Astrocyte of the spinal cord (primary cell): ENCODE results near the gene ANTXR1.
A peak's percentile ranks its signal among the peaks of the same experiment; 100 is the strongest.
"Not testable (repeated sequence)": the region's sequence is repeated elsewhere in the genome, so short reads cannot be mapped to it uniquely, and the experiment has no call there.

Experiments used
- DNase-seq: peaks from one replicate; pipeline ENCODE4 v3.0.0; 2011; ENCODE audit warnings: low read depth, low spot score
- H3K4me3 ChIP-seq: 2 replicates; pipeline ENCODE4 v1.5.1; 2011; ENCODE audit warnings: low read depth, mild to moderate bottlenecking, low read length, moderate library complexity
- in situ Hi-C: cut with HindIII; loops from 2 replicates; pipeline ENCODE4 v1.10.0; 2017; ENCODE audit warnings: low sequenced_read_pairs
- TF ChIP-seq, protein P1 (sequence below): IDR thresholded peaks from 2 replicates; pipeline ENCODE4 v1.5.1; 2012; ENCODE audit warnings: low read depth, mild to moderate bottlenecking, low read length, inconsistent platforms

Gene ANTXR1

GRCh38 chr2:69225933-69226332, 213.0 kb downstream of the ANTXR1 start:
- in situ Hi-C loops, result no loop called here
- TF ChIP-seq, protein P1, sequence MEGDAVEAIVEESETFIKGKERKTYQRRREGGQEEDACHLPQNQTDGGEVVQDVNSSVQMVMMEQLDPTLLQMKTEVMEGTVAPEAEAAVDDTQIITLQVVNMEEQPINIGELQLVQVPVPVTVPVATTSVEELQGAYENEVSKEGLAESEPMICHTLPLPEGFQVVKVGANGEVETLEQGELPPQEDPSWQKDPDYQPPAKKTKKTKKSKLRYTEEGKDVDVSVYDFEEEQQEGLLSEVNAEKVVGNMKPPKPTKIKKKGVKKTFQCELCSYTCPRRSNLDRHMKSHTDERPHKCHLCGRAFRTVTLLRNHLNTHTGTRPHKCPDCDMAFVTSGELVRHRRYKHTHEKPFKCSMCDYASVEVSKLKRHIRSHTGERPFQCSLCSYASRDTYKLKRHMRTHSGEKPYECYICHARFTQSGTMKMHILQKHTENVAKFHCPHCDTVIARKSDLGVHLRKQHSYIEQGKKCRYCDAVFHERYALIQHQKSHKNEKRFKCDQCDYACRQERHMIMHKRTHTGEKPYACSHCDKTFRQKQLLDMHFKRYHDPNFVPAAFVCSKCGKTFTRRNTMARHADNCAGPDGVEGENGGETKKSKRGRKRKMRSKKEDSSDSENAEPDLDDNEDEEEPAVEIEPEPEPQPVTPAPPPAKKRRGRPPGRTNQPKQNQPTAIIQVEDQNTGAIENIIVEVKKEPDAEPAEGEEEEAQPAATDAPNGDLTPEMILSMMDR, result no peak
- DNase-seq, result peak; percentile 80
- H3K4me3 ChIP-seq, result no peak overlapping the region

GRCh38 chr2:69226903-69227302, 213.9 kb downstream of the ANTXR1 start:
- no peak for DNase-seq
- no peak overlapping the region for H3K4me3 ChIP-seq
- TF ChIP-seq, protein P1, result no peak
- in situ Hi-C loops, result no loop called here

DNA sequence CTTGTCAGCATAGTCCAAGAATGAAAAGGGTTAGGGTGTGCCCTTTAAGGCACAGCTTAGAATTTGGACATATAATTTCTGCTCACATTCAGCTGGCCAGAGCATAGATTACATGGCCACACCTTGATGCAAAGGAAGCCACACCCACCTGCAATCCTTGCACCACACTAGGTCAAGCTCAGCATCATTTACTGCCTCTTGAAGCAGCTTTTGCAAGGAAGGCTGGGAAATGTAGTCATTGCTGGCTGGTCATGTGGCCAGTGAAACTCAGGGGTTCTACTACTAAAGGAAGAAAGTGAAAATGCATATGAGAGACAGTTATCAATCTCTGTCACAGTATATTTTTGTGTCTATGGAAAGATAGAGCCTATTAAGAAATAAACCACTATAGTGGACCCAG, 214.7 kb downstream of the ANTXR1 start:
- TF ChIP-seq, protein P1, result no peak
- in situ Hi-C loops, result no loop called here
- H3K4me3 ChIP-seq, result no peak overlapping the region
- DNase-seq, result no peak

DNA sequence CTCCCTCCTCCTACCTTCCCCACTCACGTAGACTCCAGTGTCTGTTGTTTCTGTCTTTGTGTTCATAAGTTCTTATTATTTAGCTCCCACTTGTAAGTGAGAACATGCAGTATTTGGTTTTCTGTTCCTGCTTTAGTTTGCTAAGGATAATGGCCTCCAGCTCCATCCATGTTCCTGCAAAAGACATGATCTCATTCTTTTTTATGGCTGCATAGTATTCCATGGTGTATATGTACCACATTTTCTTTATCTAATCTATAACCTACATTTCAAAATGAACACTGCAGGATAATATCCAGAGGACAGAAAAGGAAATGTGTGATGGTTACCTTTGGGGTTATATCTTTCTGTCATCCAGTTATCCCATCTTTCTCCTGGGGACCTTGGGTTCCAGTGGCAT, 218.0 kb downstream of the ANTXR1 start:
- in situ Hi-C loops, DNase-seq, H3K4me3 ChIP-seq: not testable (repeated sequence)

- in situ Hi-C loops, result no loop called here
- TF ChIP-seq, protein P1, result no peak
- H3K4me3 ChIP-seq, result no peak overlapping the region
- DNase-seq, result no peak
Observed at GRCh38 chr2:69231612-69232277, 218.8 kb downstream of the ANTXR1 start.

DNA sequence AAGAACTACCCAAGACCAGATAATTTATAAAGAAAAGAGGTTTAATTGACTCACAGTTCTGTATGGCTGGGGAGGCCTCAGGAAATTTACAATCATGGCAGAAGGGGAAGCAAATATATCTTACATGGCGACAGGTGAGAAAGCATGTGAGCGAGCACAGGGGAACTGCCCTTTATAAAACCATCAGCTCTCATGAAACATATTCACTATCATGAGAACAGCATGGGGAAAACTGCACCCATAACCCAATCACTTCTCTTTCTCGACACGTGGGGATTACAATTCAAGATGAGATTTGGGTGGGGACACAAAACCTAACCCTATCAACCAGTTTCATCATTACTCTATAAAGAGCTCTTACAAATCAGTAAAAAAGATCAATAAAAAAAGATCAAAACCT, 222.9 kb downstream of the ANTXR1 start:
- in situ Hi-C loops, DNase-seq, H3K4me3 ChIP-seq: not testable (repeated sequence)

GRCh38 chr2:69237070-69237670, 224.2 kb downstream of the ANTXR1 start:
- no peak for DNase-seq
- H3K4me3 ChIP-seq, result no peak overlapping the region
- in situ Hi-C loops, result no loop called here
- TF ChIP-seq, protein P1, result no peak
